ENCODE data around the gene NSL1. TPM values are rescaled to one million over a fixed set of nuclear protein-coding genes. Genes with fewer than 3 reads are reported as not detected.

The NSL1 gene
- total RNA-seq, 1 experiment from 2014 or later: 36.4 TPM

- ATAC-seq: no peak
- no peaks in the 10 kb centered on the region for H3K9me3 ChIP-seq (ENCODE audit: control insufficient read depth in 1 of 2, insufficient read depth in 1 of 2, low read depth in 1 of 2, low read length in 2 of 2)
- ChIA-PET CTCF (no interaction called here), RAD21 (ENCODE audit: low non-redundant PET in 1 of 2, low total read pairs in 2 of 2, uncharacterized antibody in 2 of 2, unreplicated experiment in 2 of 2) (no interaction called here), POLR2A (no interaction called here)
- TF ChIP-seq, protein P1, sequence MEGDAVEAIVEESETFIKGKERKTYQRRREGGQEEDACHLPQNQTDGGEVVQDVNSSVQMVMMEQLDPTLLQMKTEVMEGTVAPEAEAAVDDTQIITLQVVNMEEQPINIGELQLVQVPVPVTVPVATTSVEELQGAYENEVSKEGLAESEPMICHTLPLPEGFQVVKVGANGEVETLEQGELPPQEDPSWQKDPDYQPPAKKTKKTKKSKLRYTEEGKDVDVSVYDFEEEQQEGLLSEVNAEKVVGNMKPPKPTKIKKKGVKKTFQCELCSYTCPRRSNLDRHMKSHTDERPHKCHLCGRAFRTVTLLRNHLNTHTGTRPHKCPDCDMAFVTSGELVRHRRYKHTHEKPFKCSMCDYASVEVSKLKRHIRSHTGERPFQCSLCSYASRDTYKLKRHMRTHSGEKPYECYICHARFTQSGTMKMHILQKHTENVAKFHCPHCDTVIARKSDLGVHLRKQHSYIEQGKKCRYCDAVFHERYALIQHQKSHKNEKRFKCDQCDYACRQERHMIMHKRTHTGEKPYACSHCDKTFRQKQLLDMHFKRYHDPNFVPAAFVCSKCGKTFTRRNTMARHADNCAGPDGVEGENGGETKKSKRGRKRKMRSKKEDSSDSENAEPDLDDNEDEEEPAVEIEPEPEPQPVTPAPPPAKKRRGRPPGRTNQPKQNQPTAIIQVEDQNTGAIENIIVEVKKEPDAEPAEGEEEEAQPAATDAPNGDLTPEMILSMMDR (IDR thresholded peaks at IDR 0.05 in 2 of 3, conservative IDR thresholded peaks at IDR 0.05 in 1 of 3; ENCODE audit: borderline replicate concordance in 1 of 3, insufficient read depth in 1 of 3, low read depth in 2 of 3, low read length in 2 of 3): no peak
- TF ChIP-seq, protein P2, sequence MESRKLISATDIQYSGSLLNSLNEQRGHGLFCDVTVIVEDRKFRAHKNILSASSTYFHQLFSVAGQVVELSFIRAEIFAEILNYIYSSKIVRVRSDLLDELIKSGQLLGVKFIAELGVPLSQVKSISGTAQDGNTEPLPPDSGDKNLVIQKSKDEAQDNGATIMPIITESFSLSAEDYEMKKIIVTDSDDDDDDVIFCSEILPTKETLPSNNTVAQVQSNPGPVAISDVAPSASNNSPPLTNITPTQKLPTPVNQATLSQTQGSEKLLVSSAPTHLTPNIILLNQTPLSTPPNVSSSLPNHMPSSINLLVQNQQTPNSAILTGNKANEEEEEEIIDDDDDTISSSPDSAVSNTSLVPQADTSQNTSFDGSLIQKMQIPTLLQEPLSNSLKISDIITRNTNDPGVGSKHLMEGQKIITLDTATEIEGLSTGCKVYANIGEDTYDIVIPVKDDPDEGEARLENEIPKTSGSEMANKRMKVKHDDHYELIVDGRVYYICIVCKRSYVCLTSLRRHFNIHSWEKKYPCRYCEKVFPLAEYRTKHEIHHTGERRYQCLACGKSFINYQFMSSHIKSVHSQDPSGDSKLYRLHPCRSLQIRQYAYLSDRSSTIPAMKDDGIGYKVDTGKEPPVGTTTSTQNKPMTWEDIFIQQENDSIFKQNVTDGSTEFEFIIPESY (IDR thresholded peaks at IDR 0.05; ENCODE audit: extremely low read depth, insufficient replicate concordance, low read length): no peak
- TF ChIP-seq ELF1 (IDR thresholded peaks at IDR 0.05; ENCODE audit: borderline replicate concordance, low read depth) (no peak), EGR1 (IDR thresholded peaks at IDR 0.05; ENCODE audit: low read depth) (no peak), POLR2A (IDR thresholded peaks at IDR 0.05; ENCODE audit: borderline replicate concordance, extremely low read depth, insufficient read depth, insufficient read length) (no peak), RAD21 (IDR thresholded peaks at IDR 0.05; ENCODE audit: low read depth) (no peak)
- no peak for DNase-seq (ENCODE audit: low read depth, low spot score)
- no peak overlapping the region for H3K27ac ChIP-seq (ENCODE audit: low read depth, low read length)
- no peaks in the 10 kb centered on the region for H3K27me3 ChIP-seq (ENCODE audit: insufficient read depth, low read length)
- no peaks in the 10 kb centered on the region for H3K36me3 ChIP-seq (ENCODE audit: control insufficient read depth in 1 of 2, insufficient read depth in 2 of 2, low read length in 2 of 2)
- H4K20me1 ChIP-seq (ENCODE audit: insufficient read depth): no peaks in the 10 kb centered on the region
- intact Hi-C loops (cut with micrococcal nuclease): no loop called here
- H3K9ac ChIP-seq (ENCODE audit: low read length): no peak overlapping the region
- H3K9me2 ChIP-seq (ENCODE audit: insufficient read depth): no peaks in the 10 kb centered on the region
- no peak overlapping the region for H2AFZ ChIP-seq (ENCODE audit: low read depth, low read length, poor library complexity, severe bottlenecking)
- BruUV-seq (replicated peaks): no TSS peak
- H3K4me1 ChIP-seq (ENCODE audit: control insufficient read depth in 1 of 2, insufficient read depth in 2 of 2, low read length in 2 of 2): peaks cover 4 to 11% of the 10 kb centered on the region in 2 experiments
- no peak overlapping the region for H3K4me2 ChIP-seq (ENCODE audit: low read length)
- H3K79me2 ChIP-seq (ENCODE audit: insufficient read depth, low read length): no peaks in the 10 kb centered on the region
- H3K4me3 ChIP-seq (replicated peaks in 1 of 2; ENCODE audit: low read depth in 1 of 2, low read length in 2 of 2): no peak overlapping the region
Measured at GRCh38 chr1:212719633-212720032, 71.9 kb downstream of the NSL1 start.
